SH-SY5Y (cell line): Measurements from ENCODE around the gene SOCS1.

Source experiments
- GATA2 ChIP-seq: IDR thresholded peaks from 2 replicates; pipeline ENCODE4 v1.6.1; 2011; ENCODE audit warnings: mild to moderate bottlenecking, low read depth, low read length
- GATA3 ChIP-seq: IDR thresholded peaks from 2 replicates; pipeline ENCODE4 v1.6.1; 2011; ENCODE audit warnings: low read depth, mild to moderate bottlenecking, low read length, moderate library complexity

GRCh38 chr16:11225677-11226549 lies 30.1 kb downstream of the SOCS1 start:
- TF ChIP-seq GATA2 (no peak), GATA3 (no peak)
